ENCODE results near the gene FAM170B. TPM values are rescaled to one million over a fixed set of nuclear protein-coding genes. Genes with fewer than 3 reads are reported as not detected.

The FAM170B gene
- total RNA-seq, 1 donor from 2014 or later = not detected

DNA sequence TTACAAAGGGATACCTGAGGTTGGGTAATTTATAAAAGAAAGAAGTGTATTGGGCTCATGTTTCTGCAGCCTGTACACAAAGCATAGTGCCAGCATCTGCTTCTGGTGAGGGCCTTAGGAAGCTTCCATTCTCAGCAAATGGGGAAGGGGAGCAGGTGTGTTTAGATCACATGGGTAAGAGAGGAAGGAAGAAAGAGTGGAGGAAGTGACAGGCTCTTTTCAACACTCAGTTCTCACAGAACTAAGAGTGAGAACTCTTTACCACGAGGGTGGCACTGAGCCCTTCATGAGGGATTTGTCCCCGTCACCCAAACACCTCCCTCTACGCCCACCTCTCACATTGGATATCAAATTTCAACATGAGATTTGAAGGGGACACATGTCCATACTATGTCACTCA, 506 bp upstream of the FAM170B start:
- H2AFZ ChIP-seq (replicated peaks) = no peak overlapping the region
- Mint-ChIP-seq H3K27ac (no peak overlapping the region), H3K9me3 (no peaks in the 10 kb centered on the region), H3K4me3 (no peak overlapping the region), H3K4me1 (peaks cover 5% of the 10 kb centered on the region), H3K27me3 (ENCODE audit: insufficient read depth, low read depth) (peaks cover 15% of the 10 kb centered on the region), H3K36me3 (no peaks in the 10 kb centered on the region)
- TF ChIP-seq, protein P1, sequence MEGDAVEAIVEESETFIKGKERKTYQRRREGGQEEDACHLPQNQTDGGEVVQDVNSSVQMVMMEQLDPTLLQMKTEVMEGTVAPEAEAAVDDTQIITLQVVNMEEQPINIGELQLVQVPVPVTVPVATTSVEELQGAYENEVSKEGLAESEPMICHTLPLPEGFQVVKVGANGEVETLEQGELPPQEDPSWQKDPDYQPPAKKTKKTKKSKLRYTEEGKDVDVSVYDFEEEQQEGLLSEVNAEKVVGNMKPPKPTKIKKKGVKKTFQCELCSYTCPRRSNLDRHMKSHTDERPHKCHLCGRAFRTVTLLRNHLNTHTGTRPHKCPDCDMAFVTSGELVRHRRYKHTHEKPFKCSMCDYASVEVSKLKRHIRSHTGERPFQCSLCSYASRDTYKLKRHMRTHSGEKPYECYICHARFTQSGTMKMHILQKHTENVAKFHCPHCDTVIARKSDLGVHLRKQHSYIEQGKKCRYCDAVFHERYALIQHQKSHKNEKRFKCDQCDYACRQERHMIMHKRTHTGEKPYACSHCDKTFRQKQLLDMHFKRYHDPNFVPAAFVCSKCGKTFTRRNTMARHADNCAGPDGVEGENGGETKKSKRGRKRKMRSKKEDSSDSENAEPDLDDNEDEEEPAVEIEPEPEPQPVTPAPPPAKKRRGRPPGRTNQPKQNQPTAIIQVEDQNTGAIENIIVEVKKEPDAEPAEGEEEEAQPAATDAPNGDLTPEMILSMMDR (IDR thresholded peaks at IDR 0.05) = no peak
- no peak for TF ChIP-seq EZH2phosphoT487 (IDR thresholded peaks at IDR 0.05)
- TF ChIP-seq EZH2 (IDR thresholded peaks at IDR 0.05) = no peak
- H3K27ac ChIP-seq = no peak overlapping the region
- no peak overlapping the region for H3K9ac ChIP-seq
- H3K27me3 ChIP-seq = no peaks in the 10 kb centered on the region
- no peaks in the 10 kb centered on the region for H3K79me2 ChIP-seq (ENCODE audit: low read depth)
- no peak overlapping the region for H3K4me2 ChIP-seq
- H3K4me1 ChIP-seq = no peaks in the 10 kb centered on the region
- no peaks in the 10 kb centered on the region for H3F3A ChIP-seq (ENCODE audit: low read depth)
- H3K9me3 ChIP-seq (ENCODE audit: low read depth) = no peaks in the 10 kb centered on the region
- no peaks in the 10 kb centered on the region for H4K20me1 ChIP-seq (ENCODE audit: low read depth)
- H3K4me3 ChIP-seq = no peak overlapping the region
- no peak for DNase-seq (ENCODE audit: low spot score)
- no peaks in the 10 kb centered on the region for H3K36me3 ChIP-seq

DNA sequence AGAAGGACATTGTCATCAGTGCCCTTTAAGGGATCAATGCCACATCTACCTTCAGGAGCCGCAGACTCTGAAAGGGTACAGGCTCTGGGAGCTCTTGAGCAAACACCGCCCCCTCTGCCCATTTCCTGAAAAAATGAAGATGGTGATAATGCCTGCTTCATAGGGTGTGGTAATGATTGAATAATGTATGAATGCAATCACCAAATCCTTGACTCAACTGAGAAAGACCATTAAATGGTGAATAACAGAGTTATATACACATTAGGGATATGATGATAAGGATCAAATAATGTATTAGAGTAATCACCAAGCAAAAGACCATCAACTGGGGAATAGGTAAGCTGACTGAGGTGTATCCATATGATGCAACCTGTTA, 1.5 kb downstream of the FAM170B start:
- no peaks in the 10 kb centered on the region for H3F3A ChIP-seq (ENCODE audit: low read depth)
- H3K4me2 ChIP-seq = no peak overlapping the region
- H3K9ac ChIP-seq = no peak overlapping the region
- Mint-ChIP-seq H3K36me3 (no peaks in the 10 kb centered on the region), H3K27me3 (ENCODE audit: insufficient read depth, low read depth) (peaks cover 6% of the 10 kb centered on the region), H3K4me3 (no peak overlapping the region), H3K9me3 (peaks cover 5% of the 10 kb centered on the region), H3K4me1 (no peaks in the 10 kb centered on the region), H3K27ac (no peak overlapping the region)
- no peaks in the 10 kb centered on the region for H3K27me3 ChIP-seq
- H4K20me1 ChIP-seq (ENCODE audit: low read depth) = no peaks in the 10 kb centered on the region
- H3K36me3 ChIP-seq = no peaks in the 10 kb centered on the region
- no peak overlapping the region for H3K27ac ChIP-seq
- TF ChIP-seq EZH2phosphoT487 (IDR thresholded peaks at IDR 0.05) = no peak
- no peak for TF ChIP-seq EZH2 (IDR thresholded peaks at IDR 0.05)
- TF ChIP-seq, protein P1 (IDR thresholded peaks at IDR 0.05) = no peak
- no peak overlapping the region for H3K4me3 ChIP-seq
- no peak for DNase-seq (ENCODE audit: low spot score)
- H3K4me1 ChIP-seq = no peaks in the 10 kb centered on the region
- H3K79me2 ChIP-seq (ENCODE audit: low read depth) = no peaks in the 10 kb centered on the region
- H2AFZ ChIP-seq (replicated peaks) = no peak overlapping the region
- no peaks in the 10 kb centered on the region for H3K9me3 ChIP-seq (ENCODE audit: low read depth)

DNA sequence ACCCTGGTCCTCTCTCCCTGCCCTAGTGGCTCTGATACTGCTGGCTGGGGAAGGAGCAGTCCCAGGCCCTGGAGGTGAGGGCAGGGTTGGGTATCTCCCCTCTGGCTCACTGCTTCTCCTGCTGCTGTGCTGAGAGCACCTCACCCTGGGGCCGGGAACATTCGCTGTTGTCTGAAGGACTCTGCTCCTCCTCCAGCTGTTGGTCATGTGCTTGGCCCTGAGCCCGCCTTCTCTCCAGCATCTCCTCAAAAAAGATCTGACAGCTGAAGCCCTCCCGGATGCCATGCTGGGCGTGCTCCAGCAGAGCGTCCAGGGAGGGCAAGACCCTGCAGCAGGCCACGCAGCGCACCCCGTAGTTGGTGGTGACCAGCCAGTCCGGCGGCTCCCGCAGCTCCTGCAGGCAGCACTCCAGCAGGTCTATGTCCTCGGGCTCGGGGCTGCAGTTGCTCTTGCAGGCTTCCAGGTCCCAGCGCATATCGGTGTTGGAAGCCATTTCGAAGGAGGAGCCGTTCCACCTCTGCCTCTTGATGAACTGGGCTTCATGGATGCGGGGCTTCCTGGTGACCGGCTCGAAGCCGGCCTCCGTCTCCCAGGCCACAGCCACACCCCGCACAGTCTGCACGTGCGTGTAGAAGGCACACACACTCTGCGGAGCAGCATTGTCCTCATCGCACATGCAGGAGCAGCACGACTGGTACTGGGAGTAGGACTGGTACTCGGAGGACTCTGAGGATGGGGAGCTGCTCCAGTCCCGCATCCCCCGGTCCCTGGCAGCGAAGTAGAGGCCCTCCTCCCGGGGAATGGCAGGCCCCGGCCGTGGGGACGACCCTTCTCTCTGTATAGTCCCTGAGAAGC, 2.1 kb downstream of the FAM170B start:
- H3K79me2 ChIP-seq (ENCODE audit: low read depth) = no peaks in the 10 kb centered on the region
- no peak overlapping the region for H3K27ac Mint-ChIP-seq
- no peaks in the 10 kb centered on the region for H3K36me3 Mint-ChIP-seq
- no peaks in the 10 kb centered on the region for H3K4me1 Mint-ChIP-seq
- no peak overlapping the region for H3K4me2 ChIP-seq
- H3K4me1 ChIP-seq = no peaks in the 10 kb centered on the region
- H3K27me3 ChIP-seq = no peaks in the 10 kb centered on the region
- H2AFZ ChIP-seq (replicated peaks) = no peak overlapping the region
- H3K27ac ChIP-seq = no peak overlapping the region
- H4K20me1 ChIP-seq (ENCODE audit: low read depth) = no peaks in the 10 kb centered on the region
- no peaks in the 10 kb centered on the region for H3F3A ChIP-seq (ENCODE audit: low read depth)
- no peak overlapping the region for H3K4me3 Mint-ChIP-seq
- H3K9me3 ChIP-seq (ENCODE audit: low read depth) = no peaks in the 10 kb centered on the region
- no peak overlapping the region for H3K4me3 ChIP-seq
- H3K9me3 Mint-ChIP-seq = peaks cover 5% of the 10 kb centered on the region
- no peaks in the 10 kb centered on the region for H3K36me3 ChIP-seq
- no peak for DNase-seq (ENCODE audit: low spot score)
- H3K9ac ChIP-seq = no peak overlapping the region
- no peak for TF ChIP-seq EZH2 (IDR thresholded peaks at IDR 0.05)
- no peak for TF ChIP-seq EZH2phosphoT487 (IDR thresholded peaks at IDR 0.05)
- TF ChIP-seq, protein P1 (IDR thresholded peaks at IDR 0.05) = no peak
- peaks cover 6% of the 10 kb centered on the region for H3K27me3 Mint-ChIP-seq (ENCODE audit: insufficient read depth, low read depth)

Measured in neural progenitor cell (in vitro differentiated cells).